Dedifferentiated amniotic fluid mesenchymal stem cell (primary cell): Measurements from ENCODE around the gene ST6GALNAC6.

ENCODE experiments used
- DNase-seq: peaks from one replicate; pipeline ENCODE4 v3.0.0-alpha.2; 2016; ENCODE audit errors: extremely low spot score

The ST6GALNAC6 gene

GRCh38 chr9:127931092-127931881 is 31.9 kb upstream of the ST6GALNAC6 start:
- peak; percentile 52 for DNase-seq

GRCh38 chr9:127930231-127931091 is 31.1 kb upstream of the ST6GALNAC6 start, which contains the start of gene PIP5KL1:
PIP5KL1 (minus strand) TSS chr9:127930777; CDS start chr9:127930752, 25 bp downstream.
- DNase-seq: peak; percentile 71

GRCh38 chr9:127929625-127929979 is 30.2 kb upstream of the ST6GALNAC6 start:
- no peak for DNase-seq

GRCh38 chr9:127928676-127929624 is 29.5 kb upstream of the ST6GALNAC6 start:
- DNase-seq: no peak

GRCh38 chr9:127927988-127928675 is 28.7 kb upstream of the ST6GALNAC6 start:
- no peak for DNase-seq

GRCh38 chr9:127927201-127927987 is 28.0 kb upstream of the ST6GALNAC6 start:
- DNase-seq: no peak

GRCh38 chr9:127926906-127927200 is 27.4 kb upstream of the ST6GALNAC6 start:
- DNase-seq: no peak

- no peak for DNase-seq
These were observed 26.8 kb upstream of the ST6GALNAC6 start for GRCh38 chr9:127925959-127926905.

- no peak for DNase-seq
These were observed 25.5 kb upstream of the ST6GALNAC6 start for GRCh38 chr9:127924736-127925444.

- peak; percentile 80 for DNase-seq
These were observed 24.4 kb upstream of the ST6GALNAC6 start for GRCh38 chr9:127923771-127924170.

- DNase-seq: no peak
These were observed 23.6 kb upstream of the ST6GALNAC6 start for GRCh38 chr9:127923046-127923445.

- DNase-seq: no peak
These were observed 22.2 kb upstream of the ST6GALNAC6 start for GRCh38 chr9:127921557-127922120.

- DNase-seq: no peak
These were observed 21.4 kb upstream of the ST6GALNAC6 start for GRCh38 chr9:127920794-127921193.

GRCh38 chr9:127919253-127919815 is 19.9 kb upstream of the ST6GALNAC6 start:
- peak; percentile 95 for DNase-seq

GRCh38 chr9:127918183-127919107 is 19.0 kb upstream of the ST6GALNAC6 start:
- no peak for DNase-seq

- DNase-seq: no peak
These were observed 18.2 kb upstream of the ST6GALNAC6 start for GRCh38 chr9:127917603-127918002.
